SKM-1 treated with dmso at 0.1 percent for 144 hours (cell line): ENCODE results near the gene SLC9A7.
A peak's percentile ranks its signal among the peaks of the same experiment; 100 is the strongest.
"Not testable (repeated sequence)": the region's sequence is repeated elsewhere in the genome, so short reads cannot be mapped to it uniquely, and the experiment has no call there.

Experiments used
- DNase-seq: peaks from one replicate; lab custom pipeline; 2025; ENCODE audit not compliant: unreplicated experiment; lab: John Stamatoyannopoulos, UW

The SLC9A7 gene

DNA sequence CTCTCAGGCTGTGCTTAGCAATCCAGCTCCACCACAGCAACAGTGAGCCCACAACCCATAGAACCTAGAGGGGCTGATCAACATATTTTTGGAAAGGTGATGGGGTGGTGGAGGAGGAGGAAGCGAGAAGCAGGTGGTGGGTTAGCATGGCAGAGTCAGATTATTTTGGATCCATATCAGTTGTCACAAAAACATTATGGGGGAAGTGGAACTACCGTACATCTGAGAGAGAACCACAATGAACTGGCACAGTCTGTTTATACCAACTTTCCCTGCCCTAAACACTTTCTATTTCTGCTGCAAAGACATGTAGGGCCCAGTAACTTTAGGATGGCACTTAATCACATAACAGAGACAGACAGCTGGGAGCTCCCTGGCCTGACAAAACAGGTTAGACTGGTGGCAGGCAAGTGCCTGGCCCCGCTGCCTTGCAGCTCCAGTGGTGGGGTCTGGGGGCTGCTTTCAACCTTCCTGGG is 4.3 kb downstream of the SLC9A7 start:
- DNase-seq = no peak

DNA sequence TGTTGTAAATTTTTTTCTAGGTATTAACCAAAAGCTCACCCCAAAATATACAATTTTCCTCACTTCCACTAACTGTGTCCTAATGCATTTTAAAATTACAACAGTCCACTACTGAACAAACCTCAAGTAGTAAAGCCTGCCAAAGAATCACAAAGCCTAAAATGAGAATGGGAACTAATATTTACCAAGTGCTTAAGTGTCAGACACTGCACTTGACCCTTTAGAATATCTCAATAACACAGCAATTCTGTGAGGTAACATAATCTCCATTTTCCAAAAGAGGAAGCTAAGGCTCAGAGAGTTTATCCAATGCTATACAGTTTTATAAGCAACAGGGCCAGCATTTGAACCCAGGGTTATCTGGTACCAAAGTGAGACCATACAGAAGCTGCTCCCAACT is 4.9 kb downstream of the SLC9A7 start:
- DNase-seq = peak; percentile 16

- DNase-seq = no peak
Measured at GRCh38 chrX:46750889-46751288, 8.0 kb downstream of the SLC9A7 start.

GRCh38 chrX:46744009-46744408 is 14.9 kb downstream of the SLC9A7 start:
- DNase-seq = no peak

DNA sequence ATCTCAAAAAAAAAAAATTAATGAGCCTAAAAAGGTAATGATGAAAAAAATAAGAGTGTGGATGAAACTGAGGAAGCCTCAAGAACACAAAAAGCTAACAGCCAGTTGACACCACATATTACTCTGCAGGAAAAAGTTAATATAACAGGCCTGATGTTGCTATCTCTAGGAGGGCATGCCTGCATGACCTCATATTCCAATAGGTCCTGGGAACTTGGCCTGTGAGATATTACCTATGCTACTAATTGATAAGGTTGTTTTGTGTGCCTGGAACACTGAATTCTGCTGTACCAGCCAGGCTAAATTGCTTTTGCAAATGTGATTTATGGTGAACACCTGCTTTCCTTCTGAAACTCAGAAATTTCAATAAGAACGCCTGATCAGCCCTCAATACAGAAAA is 15.9 kb downstream of the SLC9A7 start:
- no peak for DNase-seq

GRCh38 chrX:46739736-46740135 is 19.2 kb downstream of the SLC9A7 start:
- DNase-seq = no peak

- DNase-seq = no peak
Measured at GRCh38 chrX:46737462-46737861, 21.5 kb downstream of the SLC9A7 start.

- DNase-seq = no peak
Measured at GRCh38 chrX:46737041-46737440, 21.9 kb downstream of the SLC9A7 start.

- no peak for DNase-seq
Measured at GRCh38 chrX:46735622-46736021, 23.3 kb downstream of the SLC9A7 start.

- DNase-seq = no peak
Measured at GRCh38 chrX:46733226-46733625, 25.7 kb downstream of the SLC9A7 start.

DNA sequence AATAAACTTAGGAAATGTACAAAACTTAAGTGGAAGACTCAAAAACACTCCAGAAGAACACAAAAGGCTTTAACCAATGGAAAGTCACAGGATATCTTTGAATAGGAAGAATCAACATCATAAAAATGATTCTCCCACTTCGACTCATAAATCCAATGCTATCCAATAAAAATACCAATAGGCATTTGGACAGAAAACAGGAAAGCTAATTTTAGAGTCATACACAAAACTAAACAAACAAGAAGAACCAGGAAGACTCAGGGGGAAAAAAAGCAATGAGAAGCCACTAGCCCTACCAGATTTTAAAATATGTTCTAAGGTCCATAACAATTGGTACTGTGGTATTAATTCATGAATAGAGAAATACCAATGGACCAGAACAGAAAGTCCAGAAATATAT is 28.2 kb downstream of the SLC9A7 start:
- DNase-seq = no peak

GRCh38 chrX:46727441-46727840 is 31.5 kb downstream of the SLC9A7 start:
- DNase-seq = no peak

DNA sequence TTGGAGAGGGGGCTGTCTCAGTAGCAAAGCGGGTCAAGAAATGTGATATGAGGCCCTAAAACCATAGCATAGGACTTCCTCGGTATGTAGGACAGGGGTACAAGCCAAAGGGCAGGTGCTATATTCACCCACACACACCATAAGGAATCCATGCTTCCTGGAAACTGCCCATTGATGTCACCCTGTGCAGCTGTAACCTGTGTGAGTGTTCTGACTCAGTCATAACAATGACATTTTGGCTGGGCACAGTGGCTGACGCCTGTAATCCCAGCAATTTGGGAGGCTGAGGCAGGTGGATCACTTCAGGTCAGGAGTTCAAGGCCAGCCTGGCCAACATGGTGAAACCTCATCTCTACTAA is 35.4 kb downstream of the SLC9A7 start:
- not testable (repeated sequence) for DNase-seq

DNA sequence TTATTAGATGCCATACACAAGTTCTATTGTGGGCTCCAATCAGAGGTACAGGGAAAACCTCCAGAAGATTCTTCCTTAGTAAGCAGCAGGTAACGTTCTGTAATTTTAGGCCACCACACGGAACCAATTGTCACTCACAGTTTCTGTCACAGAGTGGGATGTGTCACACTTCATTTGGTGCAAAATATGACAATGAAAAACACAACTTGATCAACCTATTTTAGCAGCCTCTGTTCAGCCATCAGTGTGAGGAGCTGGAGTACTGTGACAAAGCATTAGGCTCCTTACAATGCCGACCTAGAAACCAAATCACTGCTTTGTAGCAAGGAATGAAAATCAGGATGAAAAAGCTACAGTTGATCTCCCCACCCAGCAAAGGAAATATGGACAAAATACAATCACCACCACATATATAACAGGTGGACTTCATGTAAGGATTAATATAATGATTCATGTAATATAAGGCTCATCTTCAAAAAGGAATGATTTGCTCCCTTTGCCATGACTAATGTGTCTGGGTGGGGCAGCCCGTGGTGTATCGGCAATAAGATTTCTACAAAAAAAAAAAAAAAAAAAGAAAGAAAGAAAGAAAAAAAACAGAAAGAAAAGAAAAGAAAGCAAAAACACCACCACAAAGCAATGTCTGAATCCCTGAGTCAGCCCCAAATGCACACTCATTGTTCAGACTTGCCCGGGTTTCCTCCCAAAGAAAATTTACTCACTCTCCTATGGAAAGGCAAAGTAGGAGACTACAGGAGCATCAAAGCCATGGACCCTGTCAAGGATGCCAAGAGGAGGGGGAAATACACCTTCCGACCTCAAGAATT is 36.0 kb downstream of the SLC9A7 start:
- no peak for DNase-seq

- no peak for DNase-seq
Measured at GRCh38 chrX:46716796-46717195, 42.1 kb downstream of the SLC9A7 start.

GRCh38 chrX:46715997-46716396 is 42.9 kb downstream of the SLC9A7 start:
- no peak for DNase-seq

DNA sequence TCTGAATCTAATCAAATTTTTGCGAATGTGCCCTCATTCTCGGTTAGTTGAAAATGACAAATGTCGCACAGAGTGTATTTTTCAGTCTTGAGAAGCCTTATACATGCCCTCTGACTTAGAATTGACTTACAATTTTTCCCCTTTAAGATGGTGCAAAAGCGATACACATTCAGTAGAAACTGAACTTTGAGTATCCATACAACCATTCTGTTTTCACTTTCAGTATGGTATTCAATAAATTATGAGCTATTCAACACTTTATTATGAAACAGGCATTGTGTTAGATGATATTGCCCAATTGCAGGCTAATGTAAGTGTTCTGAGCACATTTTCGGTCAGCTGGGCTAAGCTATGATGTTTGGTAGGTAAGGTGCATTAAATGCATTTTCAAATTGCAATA is 43.4 kb downstream of the SLC9A7 start:
- DNase-seq = no peak

DNA sequence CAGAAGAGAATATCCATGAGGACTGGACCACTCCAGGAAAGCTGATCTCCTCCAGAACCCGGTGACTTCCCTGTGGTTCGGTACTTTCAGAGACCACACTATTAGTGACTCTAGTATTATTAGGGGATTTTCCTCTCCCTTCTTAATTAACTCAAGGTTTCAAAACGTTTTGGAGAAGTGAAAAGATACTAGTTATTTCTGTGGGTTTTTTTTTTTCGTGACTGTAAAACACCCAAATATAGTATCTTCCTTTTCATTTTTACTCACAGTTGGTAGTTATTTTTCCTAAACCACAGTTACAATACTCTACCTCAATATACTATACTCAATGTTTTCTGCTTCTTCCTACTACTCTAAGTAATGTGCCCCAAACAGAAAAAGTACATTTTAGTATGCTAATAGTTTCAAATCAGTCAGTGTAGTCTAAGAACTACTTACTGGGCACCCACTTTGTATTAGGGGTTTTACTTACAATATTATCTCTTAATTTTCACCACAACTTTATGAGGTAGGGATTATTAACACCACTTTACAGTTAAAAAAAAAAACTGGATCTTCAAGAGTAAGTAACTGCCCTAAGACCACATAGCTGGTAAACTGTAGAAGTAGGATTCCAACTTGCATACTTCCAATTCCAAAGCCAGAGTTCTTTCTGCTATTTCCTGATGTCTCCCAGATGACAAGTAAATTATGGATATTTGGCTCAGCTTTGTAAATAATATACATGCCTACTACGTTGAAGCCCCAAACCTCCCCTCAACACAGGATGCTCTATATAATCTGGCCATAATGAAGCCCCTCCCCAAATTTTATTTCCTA is 45.0 kb downstream of the SLC9A7 start:
- no peak for DNase-seq

DNA sequence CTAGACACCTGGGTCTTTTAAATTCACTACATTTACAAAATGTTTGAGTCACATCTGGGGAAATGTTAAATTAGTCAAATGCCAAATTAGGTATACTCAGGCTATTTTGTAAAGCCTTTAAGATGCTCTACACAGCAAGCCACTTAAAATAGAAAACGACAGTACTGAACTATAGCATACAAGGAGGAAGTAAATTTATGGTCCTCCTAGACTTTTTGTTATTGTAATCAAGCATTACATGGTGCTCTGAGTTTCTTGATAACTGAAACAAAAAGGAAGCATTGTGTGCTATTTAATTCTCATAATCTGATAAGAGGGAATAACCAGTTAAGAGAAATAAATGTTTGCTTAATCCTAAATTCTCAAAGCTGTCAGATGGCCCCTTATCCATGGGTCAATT is 46.2 kb downstream of the SLC9A7 start:
- no peak for DNase-seq

DNA sequence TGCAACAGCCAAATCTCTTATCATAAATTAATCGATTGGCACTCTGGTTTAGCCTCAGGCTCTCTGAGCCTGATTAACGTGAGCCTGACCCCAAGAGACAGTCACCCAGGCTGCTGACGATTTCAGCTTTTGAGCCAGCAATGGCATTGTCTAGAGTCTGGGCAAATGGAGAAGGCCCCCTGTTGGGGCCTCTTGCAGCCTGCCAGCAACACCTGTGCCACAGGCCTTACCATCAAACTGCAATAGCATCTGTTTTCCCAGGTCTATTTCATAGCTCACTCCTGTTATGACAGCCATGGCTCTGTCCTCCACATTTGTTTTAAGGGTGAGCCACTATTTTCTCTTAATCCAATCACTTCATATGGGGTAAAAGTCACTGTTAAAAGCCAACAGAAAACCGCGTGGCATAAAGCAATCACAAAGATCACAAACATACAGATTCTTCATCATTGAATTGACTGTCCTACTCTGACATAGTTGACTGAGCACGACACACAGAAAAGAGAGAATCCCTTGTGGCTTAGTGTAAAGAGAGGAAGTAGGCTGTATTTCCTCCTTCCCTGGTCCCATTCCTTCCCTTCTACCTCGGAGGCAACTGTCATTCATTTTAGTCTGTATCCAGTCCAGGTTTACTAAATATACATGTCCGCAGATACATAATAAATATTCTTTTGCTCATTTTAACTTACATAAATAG is 47.8 kb downstream of the SLC9A7 start:
- no peak for DNase-seq

GRCh38 chrX:46710425-46710824 is 48.5 kb downstream of the SLC9A7 start:
- DNase-seq = no peak
